GM18909 (cell line): ENCODE measurements around the gene CELA2A.

Source experiments
- ATAC-seq: cut with Tn5 transposase; IDR thresholded peaks from one replicate; pipeline ENCODE4 v1.9.1; 2021; ENCODE audit warnings: mild to moderate bottlenecking; ENCODE audit not compliant: unreplicated experiment, poor library complexity

The CELA2A gene

GRCh38 chr1:15456313-15456954 is at the start of gene CELA2A:
TSS of gene CELA2A (plus strand) at chr1:15456732. CDS start at chr1:15456754, 22 bp downstream.
- ATAC-seq = no peak

GRCh38 chr1:15407580-15407979 is 49.0 kb upstream of the CELA2A start:
- no peak for ATAC-seq

GRCh38 chr1:15408890-15409387 is 47.6 kb upstream of the CELA2A start:
- no peak for ATAC-seq

GRCh38 chr1:15409388-15410222 is 46.9 kb upstream of the CELA2A start, which contains the start of gene EFHD2:
TSS of gene EFHD2 (plus strand) at chr1:15409888. CDS start at chr1:15409972, 84 bp downstream.
- peak; percentile 76 for ATAC-seq

GRCh38 chr1:15410223-15410883 is 46.2 kb upstream of the CELA2A start:
- no peak for ATAC-seq

- ATAC-seq = no peak
Measured at GRCh38 chr1:15410884-15411245, 45.7 kb upstream of the CELA2A start.

- peak; percentile 59 for ATAC-seq
Measured at GRCh38 chr1:15411593-15412137, 44.9 kb upstream of the CELA2A start.

- ATAC-seq = no peak
Measured at GRCh38 chr1:15412175-15412800, 44.2 kb upstream of the CELA2A start.

- ATAC-seq = no peak
Measured at GRCh38 chr1:15412843-15413242, 43.7 kb upstream of the CELA2A start.

- no peak for ATAC-seq
Measured at GRCh38 chr1:15413563-15414444, 42.7 kb upstream of the CELA2A start.

- no peak for ATAC-seq
Measured at GRCh38 chr1:15414445-15414983, 42.0 kb upstream of the CELA2A start.

GRCh38 chr1:15417059-15417934 is 39.2 kb upstream of the CELA2A start:
- ATAC-seq = peak; percentile 51

GRCh38 chr1:15418806-15419515 is 37.6 kb upstream of the CELA2A start:
- no peak for ATAC-seq

- ATAC-seq = no peak
Measured at GRCh38 chr1:15420853-15421465, 35.6 kb upstream of the CELA2A start.

- ATAC-seq = no peak
Measured at GRCh38 chr1:15422871-15423270, 33.7 kb upstream of the CELA2A start.

- ATAC-seq = no peak
Measured at GRCh38 chr1:15423355-15424077, 33.0 kb upstream of the CELA2A start.
